Stimulated activated effector memory CD8-positive, alpha-beta T cell treated with anti-CD3 and anti-CD28 coated beads, Interleukin-12 subunit alpha, Interleukin-12 subunit beta, amount 100 ng/mL, for 72 hours (primary cell): ENCODE measurements around the gene PFKL.

Experiments
- ATAC-seq: fragments of 150-1000 bp; cut with Tn5 transposase; 2 replicates; pipeline ENCODE4 v1.10.0; 2021
- DNase-seq, 2 donors: peaks; one replicate each; pipeline ENCODE4 v3.0.0; 2021 to 2022; ENCODE audit warnings: low spot score in 2 of 2
- H3K27ac Mint-ChIP-seq: one replicate; pipeline ENCODE4 v1.8.0; 2022; ENCODE audit warnings: mild to moderate bottlenecking, mixed read lengths
- H3K36me3 Mint-ChIP-seq: one replicate; pipeline ENCODE4 v1.8.0; 2022; ENCODE audit warnings: mild to moderate bottlenecking, mixed read lengths
- H3K4me1 Mint-ChIP-seq: one replicate; pipeline ENCODE4 v1.8.0; 2022; ENCODE audit warnings: mixed read lengths
- H3K4me3 Mint-ChIP-seq: one replicate; pipeline ENCODE4 v1.8.0; 2022; ENCODE audit warnings: mild to moderate bottlenecking, mixed read lengths
- H3K9me3 Mint-ChIP-seq: one replicate; pipeline ENCODE4 v1.8.0; 2022; ENCODE audit warnings: mixed read lengths

PFKL gene

GRCh38 chr21:44323591-44323990 is 23.7 kb downstream of the PFKL start:
- H3K27ac Mint-ChIP-seq: no peak overlapping the region
- H3K36me3 Mint-ChIP-seq: peaks cover 43% of the 10 kb centered on the region
- no peaks in the 10 kb centered on the region for H3K9me3 Mint-ChIP-seq
- H3K4me3 Mint-ChIP-seq: no peak overlapping the region
- H3K4me1 Mint-ChIP-seq: no peaks in the 10 kb centered on the region
- DNase-seq (no peak), ATAC-seq (no peak)

- no peak overlapping the region for H3K4me3 Mint-ChIP-seq
- DNase-seq (no peak), ATAC-seq (no peak)
- peaks cover 42% of the 10 kb centered on the region for H3K36me3 Mint-ChIP-seq
- no peaks in the 10 kb centered on the region for H3K4me1 Mint-ChIP-seq
- no peaks in the 10 kb centered on the region for H3K9me3 Mint-ChIP-seq
- no peak overlapping the region for H3K27ac Mint-ChIP-seq
These were observed 24.4 kb downstream of the PFKL start for GRCh38 chr21:44324106-44324853.

GRCh38 chr21:44324854-44325107 is 24.9 kb downstream of the PFKL start:
- H3K4me3 Mint-ChIP-seq: no peak overlapping the region
- H3K36me3 Mint-ChIP-seq: peaks cover 46% of the 10 kb centered on the region
- H3K27ac Mint-ChIP-seq: no peak overlapping the region
- no peak for DNase-seq
- no peak for ATAC-seq
- no peaks in the 10 kb centered on the region for H3K4me1 Mint-ChIP-seq
- no peaks in the 10 kb centered on the region for H3K9me3 Mint-ChIP-seq

GRCh38 chr21:44325386-44326271 is 25.8 kb downstream of the PFKL start:
- no peak overlapping the region for H3K4me3 Mint-ChIP-seq
- DNase-seq (no peak), ATAC-seq (no peak)
- H3K9me3 Mint-ChIP-seq: no peaks in the 10 kb centered on the region
- peaks cover 50% of the 10 kb centered on the region for H3K36me3 Mint-ChIP-seq
- H3K27ac Mint-ChIP-seq: peak overlapping the region; percentile 14
- no peaks in the 10 kb centered on the region for H3K4me1 Mint-ChIP-seq

GRCh38 chr21:44326272-44326647 is 26.4 kb downstream of the PFKL start:
- Mint-ChIP-seq H3K36me3 (peaks cover 53% of the 10 kb centered on the region), H3K4me3 (no peak overlapping the region), H3K27ac (no peak overlapping the region), H3K4me1 (no peaks in the 10 kb centered on the region), H3K9me3 (no peaks in the 10 kb centered on the region)
- DNase-seq: no peak
- ATAC-seq: no peak

GRCh38 chr21:44326716-44327602 is 27.1 kb downstream of the PFKL start:
- Mint-ChIP-seq H3K9me3 (no peaks in the 10 kb centered on the region), H3K27ac (no peak overlapping the region), H3K4me1 (no peaks in the 10 kb centered on the region), H3K4me3 (no peak overlapping the region), H3K36me3 (peaks cover 60% of the 10 kb centered on the region)
- no peak for DNase-seq
- no peak for ATAC-seq

GRCh38 chr21:44327603-44327974 is 27.7 kb downstream of the PFKL start:
- Mint-ChIP-seq H3K4me1 (no peaks in the 10 kb centered on the region), H3K4me3 (no peak overlapping the region), H3K36me3 (peaks cover 65% of the 10 kb centered on the region), H3K27ac (no peak overlapping the region), H3K9me3 (no peaks in the 10 kb centered on the region)
- DNase-seq (no peak), ATAC-seq (no peak)

- ATAC-seq (no peak), DNase-seq (no peak)
- peaks cover 66% of the 10 kb centered on the region for H3K36me3 Mint-ChIP-seq
- no peaks in the 10 kb centered on the region for H3K4me1 Mint-ChIP-seq
- H3K4me3 Mint-ChIP-seq: no peak overlapping the region
- peak overlapping the region; percentile 58 for H3K27ac Mint-ChIP-seq
- H3K9me3 Mint-ChIP-seq: no peaks in the 10 kb centered on the region
These were observed 28.5 kb downstream of the PFKL start for GRCh38 chr21:44328242-44328895.

GRCh38 chr21:44329086-44329889 is 29.4 kb downstream of the PFKL start:
- Mint-ChIP-seq H3K27ac (peak overlapping the region; percentile 58), H3K36me3 (peaks cover 62% of the 10 kb centered on the region), H3K9me3 (no peaks in the 10 kb centered on the region), H3K4me3 (no peak overlapping the region), H3K4me1 (no peaks in the 10 kb centered on the region)
- ATAC-seq: no peak
- no peak for DNase-seq

GRCh38 chr21:44329971-44330681 is 30.3 kb downstream of the PFKL start:
- no peak overlapping the region for H3K4me3 Mint-ChIP-seq
- peaks cover 62% of the 10 kb centered on the region for H3K36me3 Mint-ChIP-seq
- no peaks in the 10 kb centered on the region for H3K4me1 Mint-ChIP-seq
- H3K9me3 Mint-ChIP-seq: no peaks in the 10 kb centered on the region
- peak overlapping the region; percentile 29 for H3K27ac Mint-ChIP-seq
- DNase-seq (no peak), ATAC-seq (no peak)

GRCh38 chr21:44330698-44331097 is 30.8 kb downstream of the PFKL start:
- DNase-seq: no peak
- Mint-ChIP-seq H3K36me3 (peaks cover 62% of the 10 kb centered on the region), H3K27ac (peak overlapping the region; percentile 29), H3K9me3 (no peaks in the 10 kb centered on the region), H3K4me1 (no peaks in the 10 kb centered on the region), H3K4me3 (no peak overlapping the region)
- ATAC-seq: no peak

GRCh38 chr21:44331209-44331608 is 31.4 kb downstream of the PFKL start:
- Mint-ChIP-seq H3K9me3 (no peaks in the 10 kb centered on the region), H3K27ac (no peak overlapping the region), H3K4me1 (no peaks in the 10 kb centered on the region), H3K4me3 (no peak overlapping the region), H3K36me3 (peaks cover 64% of the 10 kb centered on the region)
- ATAC-seq (no peak), DNase-seq (no peak)

- no peak for DNase-seq
- Mint-ChIP-seq H3K27ac (no peak overlapping the region), H3K4me3 (no peak overlapping the region)
These were observed 31.9 kb downstream of the PFKL start for GRCh38 chr21:44331650-44332307.

More at GRCh38 chr21:44331650-44332307, 31.9 kb downstream of the PFKL start:
- peaks cover 70% of the 10 kb centered on the region for H3K36me3 Mint-ChIP-seq
- no peak for ATAC-seq
- no peaks in the 10 kb centered on the region for H3K9me3 Mint-ChIP-seq
- no peaks in the 10 kb centered on the region for H3K4me1 Mint-ChIP-seq
